Fibroblast of lung (primary cell): Measurements from ENCODE around the gene KLB. TPM values are rescaled to one million over a fixed set of nuclear protein-coding genes. Genes with fewer than 3 reads are reported as not detected.

ENCODE experiments used
- DNase-seq, 2 donors: peaks; one replicate each; pipeline versions ENCODE4 v3.0.0 to v3.0.0-alpha.2; 2010; ENCODE audit warnings: low read depth in 2 of 2
- H2AFZ ChIP-seq: 2 replicates; pipeline ENCODE4 v1.5.1; 2012; ENCODE audit warnings: low read length, control low read depth, inconsistent platforms
- H3K27ac ChIP-seq: 2 replicates; pipeline ENCODE4 v1.5.1; 2011; ENCODE audit warnings: low read length, control low read depth; ENCODE audit not compliant: insufficient read depth
- H3K27me3 ChIP-seq: 2 replicates; pipeline ENCODE4 v1.5.1; 2011; ENCODE audit warnings: mild to moderate bottlenecking, low read length; ENCODE audit not compliant: control insufficient read depth, insufficient read depth
- H3K36me3 ChIP-seq: 2 replicates; pipeline ENCODE4 v1.5.1; 2011; ENCODE audit warnings: low read length; ENCODE audit not compliant: control insufficient read depth, insufficient read depth
- H3K4me1 ChIP-seq: 2 replicates; pipeline ENCODE4 v1.5.1; 2011; ENCODE audit warnings: low read length; ENCODE audit not compliant: control insufficient read depth, insufficient read depth; ENCODE audit errors: extremely low read depth
- H3K4me2 ChIP-seq: 2 replicates; pipeline ENCODE4 v1.5.1; 2011; ENCODE audit warnings: low read length, control low read depth; ENCODE audit not compliant: insufficient read depth; ENCODE audit errors: extremely low read depth
- H3K4me3 ChIP-seq, 4 experiments: fragments of 200-600 bp in 1 of 4; sonication (generic) in 1 of 4; replicated peaks in 1 of 4; 2 replicates each; pipeline ENCODE4 v1.5.1; 2011 to 2016; ENCODE audit warnings: low read length in 4 of 4, low read depth in 3 of 4, mild to moderate bottlenecking in 3 of 4, control low read depth in 2 of 4, inconsistent platforms in 1 of 4, mixed read lengths in 1 of 4; ENCODE audit not compliant: insufficient read depth in 1 of 4; ENCODE audit errors: control extremely low read depth in 1 of 4
- H3K79me2 ChIP-seq: 2 replicates; pipeline ENCODE4 v1.5.1; 2012; ENCODE audit warnings: mild to moderate bottlenecking, low read length, inconsistent platforms; ENCODE audit not compliant: control insufficient read depth, insufficient read depth
- H3K9ac ChIP-seq: 2 replicates; pipeline ENCODE4 v1.5.1; 2011; ENCODE audit warnings: mild to moderate bottlenecking, low read length, control low read depth; ENCODE audit not compliant: insufficient read depth
- H3K9me3 ChIP-seq: 2 replicates; pipeline ENCODE4 v1.5.1; 2012; ENCODE audit warnings: low read depth, low read length; ENCODE audit not compliant: control insufficient read depth, insufficient read depth
- H4K20me1 ChIP-seq: 2 replicates; pipeline ENCODE4 v1.5.1; 2011; ENCODE audit warnings: low read length; ENCODE audit not compliant: control insufficient read depth, insufficient read depth; ENCODE audit errors: extremely low read depth
- CTCF ChIP-seq, 2 donors: IDR thresholded peaks in 1 of 2; conservative IDR thresholded peaks in 1 of 2; 1 replicate in 1 of 2; 2 replicates in 1 of 2; pipeline ENCODE4 v1.5.1; 2011 to 2012; ENCODE audit warnings: low read length in 2 of 2, control low read depth in 1 of 2, inconsistent platforms in 1 of 2, low read depth in 1 of 2, mild to moderate bottlenecking in 1 of 2
- EZH2 ChIP-seq: IDR thresholded peaks from 2 replicates; pipeline ENCODE4 v1.5.1; 2012; ENCODE audit warnings: low read length, control low read depth, mild to moderate bottlenecking; ENCODE audit errors: missing control alignments
- polyA plus RNA-seq, 2 donors: library from polyadenylated mRNA; depleted of rRNA in 1 of 2; stranded (reverse) in 1 of 2; unstranded in 1 of 2; fragments of >200 nt; gene quantifications; 2 replicates each; pipeline ENCODE4 v1.2.1, GENCODE V29; 2011 to 2012; ENCODE audit warnings: missing spikeins in 1 of 2
- total RNA-seq: library from RNA; depleted of rRNA; stranded (reverse); fragments of >200 nt; gene quantifications from 2 replicates; pipeline ENCODE4 v1.2.1, GENCODE V29; 2014

KLB gene
- total and polyA plus RNA-seq, 2 donors (not counting 1 experiment from before 2014, with no cell fraction given), result not detected

GRCh38 chr4:39484582-39485272, 78.0 kb downstream of the KLB start:
- Histone ChIP-seq H3K9me3 (no peaks in the 10 kb centered on the region), H3K4me3 (no peak overlapping the region), H2AFZ (no peak overlapping the region), H4K20me1 (no peaks in the 10 kb centered on the region), H3K36me3 (no peaks in the 10 kb centered on the region), H3K4me1 (no peaks in the 10 kb centered on the region), H3K4me2 (no peak overlapping the region), H3K27ac (no peak overlapping the region), H3K79me2 (no peaks in the 10 kb centered on the region), H3K27me3 (no peaks in the 10 kb centered on the region), H3K9ac (no peak overlapping the region)
- no peak for DNase-seq
- no peak for TF ChIP-seq EZH2
- no peak for TF ChIP-seq CTCF (conservative IDR thresholded peaks at IDR 0.05 in 1 of 2, IDR thresholded peaks at IDR 0.05 in 1 of 2; ENCODE audit: low read depth in 1 of 2, low read length in 2 of 2)

DNA sequence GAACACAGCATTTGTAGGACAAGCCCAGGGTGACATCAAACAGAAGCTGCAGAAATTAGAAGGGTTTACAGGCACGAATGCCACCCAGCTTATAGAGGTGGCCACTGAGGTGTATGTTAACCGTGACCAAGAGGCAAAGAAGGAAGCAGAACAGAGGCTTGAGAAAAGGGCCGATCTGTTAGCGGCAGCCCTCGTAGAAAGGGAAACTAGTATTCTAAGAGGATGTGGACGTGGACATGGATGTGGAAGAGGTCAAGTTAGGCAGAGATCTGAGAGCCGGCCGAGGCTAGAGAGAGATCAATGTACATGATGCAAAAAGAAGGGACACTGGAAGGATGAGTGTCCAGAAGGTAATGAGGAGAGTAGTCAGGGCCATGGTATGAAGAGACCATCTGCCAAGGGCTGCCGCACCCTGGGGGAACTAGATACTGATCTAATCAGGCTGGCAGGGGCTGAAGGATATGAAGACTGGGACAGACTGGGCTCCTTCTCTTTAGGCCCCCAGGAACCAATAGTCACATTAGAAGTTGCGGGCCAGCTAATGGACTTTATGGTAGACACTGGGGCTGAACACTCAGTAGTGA, 79.6 kb downstream of the KLB start:
- Histone ChIP-seq H4K20me1 (no peaks in the 10 kb centered on the region), H3K4me3 (no peak overlapping the region), H3K4me1 (no peaks in the 10 kb centered on the region), H2AFZ (no peak overlapping the region), H3K9ac (no peak overlapping the region), H3K9me3 (no peaks in the 10 kb centered on the region), H3K4me2 (no peak overlapping the region), H3K27ac (no peak overlapping the region), H3K27me3 (no peaks in the 10 kb centered on the region), H3K36me3 (no peaks in the 10 kb centered on the region), H3K79me2 (no peaks in the 10 kb centered on the region)
- DNase-seq, result no peak
- no peak for TF ChIP-seq EZH2
- TF ChIP-seq CTCF (conservative IDR thresholded peaks at IDR 0.05 in 1 of 2, IDR thresholded peaks at IDR 0.05 in 1 of 2; ENCODE audit: low read depth in 1 of 2, low read length in 2 of 2), result no peak

DNA sequence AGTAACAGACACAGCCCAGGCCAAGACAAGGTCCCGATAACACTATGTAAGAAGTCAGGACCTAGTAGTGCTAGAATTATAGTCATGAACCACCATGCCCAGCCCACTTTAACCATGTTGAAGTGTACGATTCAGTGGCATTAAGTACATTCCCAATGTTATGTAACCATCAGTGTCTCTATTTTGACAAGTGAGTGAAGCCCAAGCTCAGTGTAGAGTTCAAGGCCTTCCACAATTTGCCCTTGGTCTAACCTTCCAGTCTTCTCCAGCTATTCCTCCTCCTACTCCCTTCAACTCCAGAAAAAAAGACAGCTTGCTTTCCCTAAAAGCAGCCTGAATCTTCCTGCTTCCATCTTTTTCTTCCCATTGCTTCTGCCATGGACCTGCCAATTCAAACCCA, 83.6 kb downstream of the KLB start:
- no peaks in the 10 kb centered on the region for H3K79me2 ChIP-seq
- no peaks in the 10 kb centered on the region for H4K20me1 ChIP-seq
- H3K9me3 ChIP-seq, result no peaks in the 10 kb centered on the region
- DNase-seq, result no peak
- no peak overlapping the region for H3K4me2 ChIP-seq
- TF ChIP-seq EZH2 (no peak), CTCF (conservative IDR thresholded peaks at IDR 0.05 in 1 of 2, IDR thresholded peaks at IDR 0.05 in 1 of 2; ENCODE audit: low read depth in 1 of 2, low read length in 2 of 2) (no peak)
- H3K4me1 ChIP-seq, result no peaks in the 10 kb centered on the region
- no peak overlapping the region for H3K9ac ChIP-seq
- no peak overlapping the region for H2AFZ ChIP-seq
- no peak overlapping the region for H3K4me3 ChIP-seq
- H3K36me3 ChIP-seq, result no peaks in the 10 kb centered on the region
- no peaks in the 10 kb centered on the region for H3K27me3 ChIP-seq
- H3K27ac ChIP-seq, result no peak overlapping the region
